Myocyte (in vitro differentiated cells): ENCODE data around the gene SELENOT. TPM values are rescaled to one million over a fixed set of nuclear protein-coding genes. Genes with fewer than 3 reads are reported as not detected.

Source experiments
- DNase-seq: peaks from one replicate; pipeline ENCODE4 v3.0.0-alpha.2; 2012; ENCODE audit warnings: low read depth
- total RNA-seq: library from RNA; depleted of rRNA; stranded (reverse); fragments of >200 nt; gene quantifications from 2 replicates; pipeline ENCODE4 v1.2.3, GENCODE V29; 2014

SELENOT gene
- total RNA-seq, 1 donor from 2014 or later: 163 TPM

DNA sequence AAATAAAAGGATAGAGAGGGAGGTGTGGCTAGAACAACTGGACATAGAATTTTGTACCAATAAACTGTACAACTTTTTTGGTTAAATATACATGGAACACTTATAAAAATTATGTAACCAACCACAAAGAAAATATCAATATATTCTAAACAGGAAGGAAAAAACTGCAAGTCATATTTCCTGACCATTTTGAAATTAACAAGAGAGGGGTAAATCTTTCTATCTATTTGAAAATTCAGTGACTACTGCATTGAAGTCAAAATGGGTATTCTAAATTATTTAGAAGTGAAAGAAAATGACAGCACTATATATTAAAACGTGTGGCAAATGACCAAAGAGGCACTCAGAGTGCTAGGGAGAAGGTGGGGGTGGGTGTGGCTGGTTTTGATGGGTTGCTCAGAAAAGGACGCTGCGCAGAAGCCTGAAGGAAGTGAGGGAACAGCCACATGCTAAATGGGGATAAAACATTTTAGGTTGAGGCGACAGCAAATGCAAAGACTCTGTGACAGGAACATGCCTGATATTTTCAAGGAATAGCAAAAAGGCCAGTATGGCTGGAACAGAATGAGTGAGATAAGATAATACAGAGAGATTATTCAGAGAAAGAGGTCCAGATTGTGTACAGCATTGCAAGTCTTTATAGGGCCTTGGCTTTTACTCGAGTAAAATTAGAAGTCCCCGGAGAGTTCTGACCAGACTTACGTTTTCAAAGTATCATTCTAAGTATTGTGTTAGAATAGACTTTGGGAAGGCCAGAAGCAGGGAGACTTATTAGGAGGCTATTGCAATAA is 59.5 kb downstream of the SELENOT start:
- no peak for DNase-seq

DNA sequence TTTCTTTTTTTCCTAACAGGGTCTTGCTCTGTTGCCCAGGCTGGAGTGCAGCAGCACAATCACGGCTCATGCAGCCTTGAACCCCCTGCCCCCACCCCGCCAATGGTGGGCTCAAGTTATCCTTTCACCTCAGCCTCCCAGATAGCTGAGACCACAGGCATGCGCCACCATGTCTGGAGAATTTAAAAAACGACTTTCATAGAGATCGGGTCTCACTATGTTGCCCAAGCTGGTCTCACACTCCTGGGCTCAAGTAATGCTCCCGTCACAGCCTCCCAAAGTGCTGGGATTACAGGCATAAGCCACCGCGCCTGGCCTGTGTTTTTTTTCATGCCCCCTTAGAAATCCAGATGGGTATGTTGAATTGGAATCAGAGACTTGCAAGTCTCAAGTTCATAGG is 60.3 kb downstream of the SELENOT start:
- no peak for DNase-seq

DNA sequence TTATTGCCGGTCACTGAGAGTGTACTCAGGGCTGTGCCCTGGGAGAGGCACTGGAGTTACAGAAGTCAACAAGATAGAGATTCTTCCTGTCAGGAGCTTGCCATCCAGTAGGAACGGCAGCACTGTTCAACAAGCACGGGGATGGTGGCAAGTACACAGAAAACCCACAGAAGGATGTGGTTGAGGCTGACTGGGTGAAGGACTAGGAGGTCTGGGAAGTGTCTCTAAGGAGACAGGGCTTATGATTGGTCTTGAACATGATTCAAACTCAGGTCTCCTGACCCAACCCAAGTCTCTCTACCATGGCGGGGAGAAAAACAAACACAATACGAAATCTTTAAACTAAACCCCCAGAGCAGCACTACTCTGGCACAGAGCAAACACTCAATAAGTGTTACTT is 63.0 kb downstream of the SELENOT start:
- no peak for DNase-seq

DNA sequence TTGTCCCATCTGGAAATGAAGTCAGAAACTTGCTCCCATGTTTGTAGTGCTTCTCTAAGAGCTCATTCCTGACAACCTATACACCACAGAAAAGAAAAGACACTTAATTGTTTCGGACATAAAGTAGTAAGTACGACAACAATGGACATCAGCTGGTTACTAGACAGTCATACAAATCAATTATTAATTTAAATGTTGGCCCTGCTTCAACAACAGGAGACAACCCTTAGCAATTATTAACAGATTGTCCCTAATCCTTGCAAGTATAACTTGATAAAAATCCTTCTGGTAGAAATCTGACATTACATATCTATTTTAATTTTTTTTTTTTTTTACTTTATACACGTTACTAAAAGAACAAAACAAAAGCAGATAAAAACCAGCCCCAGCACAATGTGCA is 70.8 kb downstream of the SELENOT start:
- no peak for DNase-seq

DNA sequence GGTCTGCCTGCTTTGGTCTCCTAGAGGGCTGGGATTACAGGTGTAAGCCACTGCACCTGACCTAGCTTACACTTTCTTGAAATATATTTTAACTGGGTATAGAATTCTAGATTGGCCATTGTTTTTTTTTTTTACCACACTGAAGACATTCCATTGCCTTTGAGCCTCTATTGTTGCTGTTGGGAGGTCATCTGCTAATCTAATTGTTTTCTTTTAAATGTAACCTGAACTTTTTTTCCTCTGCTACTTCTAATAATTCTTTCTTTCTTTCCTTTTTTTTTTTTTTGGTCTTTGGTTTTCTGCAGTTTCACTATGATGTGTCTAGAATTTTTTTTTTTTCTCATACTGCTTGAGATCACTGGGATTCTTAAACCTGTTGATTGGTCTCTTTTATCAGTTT is 72.5 kb downstream of the SELENOT start:
- DNase-seq: no peak

Other genes with a start within 250 kb of the SELENOT start
- 12.7 and 15.1 TPM in 2 replicates for gene TSC22D2, start 195.0 kb upstream of the SELENOT start, total RNA-seq
- gene SERP1, start 56.8 kb upstream of the SELENOT start, total RNA-seq: 68.2 and 80.6 TPM in 2 replicates
- 124 and 179 TPM in 2 replicates for gene EIF2A, start 56.5 kb upstream of the SELENOT start, total RNA-seq
- gene ERICH6, start 100.6 kb downstream of the SELENOT start, total RNA-seq: not detected in 2 replicates
- gene SIAH2, start 159.8 kb downstream of the SELENOT start, total RNA-seq: 25.4 and 46.4 TPM in 2 replicates